K562 (cell line): ENCODE data around the gene MBOAT7. TPM values are rescaled to one million over a fixed set of nuclear protein-coding genes. Genes with fewer than 3 reads are reported as not detected.

Source experiments
- ATAC-seq: fragments of 200-7000 bp; cut with Tn5 transposase; 3 replicates; pipeline ENCODE4 v1.9.1; 2020; ENCODE audit warnings: moderate library complexity
- BruUV-seq: library from RNA; stranded (reverse); fragments of 400-500 nt; replicated peaks from 2 replicates; lab custom pipeline; 2021; lab: Mats Ljungman, UMichigan
- CTCF ChIA-PET: fragments of 300-600 bp; formaldehyde crosslinking; extraction: SDS; loops from one replicate; lab custom pipeline; 2021; ENCODE audit warnings: low intra/inter-chr PET ratio; lab: Yijun Ruan, JAX
- POLR2A ChIA-PET: fragments of 300-600, 350-650 bp; sonication (Branson Sonifier 250); formaldehyde crosslinking; extraction: SDS; loops from one replicate; lab custom pipeline; 2021; ENCODE audit warnings: antibody characterized with exemption, inconsistent platforms; lab: Yijun Ruan, JAX
- DNase-seq, 4 experiments: peaks; one replicate each; pipeline versions ENCODE4 v3.0.0 to v3.0.0-alpha.2; 2011 to 2018; ENCODE audit warnings: low spot score in 3 of 4, mixed read lengths in 3 of 4; ENCODE audit errors: extremely low read depth in 1 of 4
- FAIRE-seq: peaks from 2 replicates; lab custom pipeline; 2011; peaks lifted over from hg19 to GRCh38; lab: Jason Lieb, UNC
- H2AFZ ChIP-seq: 2 replicates; pipeline ENCODE4 v1.6.0; 2011; ENCODE audit warnings: low read depth, low read length, control low read depth, inconsistent platforms
- H3K27ac ChIP-seq: fragments of 200-600 bp; 3 replicates; pipeline ENCODE4 v1.8.0; 2011; ENCODE audit warnings: low read depth, mild to moderate bottlenecking, control low read depth, inconsistent platforms, low read length, moderate library complexity, mixed read lengths; ENCODE audit errors: extremely low read depth
- H3K27me3 ChIP-seq, 2 experiments: fragments of 300-600 bp in 1 of 2; 2 replicates in 1 of 2; 3 replicates in 1 of 2; pipeline versions ENCODE4 v1.6.0 to v1.8.0; 2011; ENCODE audit warnings: inconsistent platforms in 2 of 2, low read length in 2 of 2, mild to moderate bottlenecking in 1 of 2, mixed read lengths in 1 of 2, moderate library complexity in 1 of 2; ENCODE audit not compliant: control insufficient read depth in 2 of 2, insufficient read depth in 2 of 2
- H3K36me3 ChIP-seq: fragments of 300-600 bp; 3 replicates; pipeline ENCODE4 v1.8.0; 2011; ENCODE audit warnings: mild to moderate bottlenecking, low read length, inconsistent platforms; ENCODE audit not compliant: control insufficient read depth, insufficient read depth
- H3K4me1 ChIP-seq, 2 experiments: fragments of 200-600 bp in 1 of 2; replicated peaks in 1 of 2; 2 replicates in 1 of 2; 3 replicates in 1 of 2; pipeline versions ENCODE4 v1.5.1 to v1.8.0; 2011; ENCODE audit warnings: inconsistent platforms in 2 of 2, low read length in 2 of 2, mild to moderate bottlenecking in 1 of 2, mixed read lengths in 1 of 2, moderate library complexity in 1 of 2; ENCODE audit not compliant: control insufficient read depth in 2 of 2, insufficient read depth in 2 of 2
- H3K4me2 ChIP-seq: 2 replicates; pipeline ENCODE4 v1.6.1; 2011; ENCODE audit warnings: low read length, control low read depth, inconsistent platforms, mixed read lengths; ENCODE audit not compliant: insufficient read depth
- H3K4me3 ChIP-seq: fragments of 200-600 bp; sonication (generic), shearing (Covaris generic); 2 replicates; pipeline ENCODE4 v1.5.1; 2016; ENCODE audit warnings: control low read depth, inconsistent platforms
- H3K79me2 ChIP-seq: fragments of 200-600 bp; 3 replicates; pipeline ENCODE4 v1.8.0; 2011; ENCODE audit warnings: low read length, inconsistent platforms; ENCODE audit not compliant: control insufficient read depth, insufficient read depth
- H3K9ac ChIP-seq, 2 experiments: 2 replicates each; pipeline versions ENCODE4 v1.6.0 to v1.6.1; 2011; ENCODE audit warnings: low read depth in 2 of 2, low read length in 2 of 2, control low read depth in 1 of 2, inconsistent platforms in 1 of 2, mild to moderate bottlenecking in 1 of 2, mixed read lengths in 1 of 2; ENCODE audit not compliant: insufficient read depth in 1 of 2
- H3K9me1 ChIP-seq: one replicate; pipeline ENCODE4 v1.6.0; 2011; ENCODE audit warnings: inconsistent platforms, mild to moderate bottlenecking, low read length, moderate library complexity; ENCODE audit not compliant: control insufficient read depth, insufficient read depth
- H3K9me3 ChIP-seq: replicated peaks from 2 replicates; pipeline ENCODE4 v1.5.1; 2011; ENCODE audit warnings: low read depth, low read length, inconsistent platforms; ENCODE audit not compliant: control insufficient read depth, insufficient read depth
- H4K20me1 ChIP-seq: replicated peaks from 2 replicates; pipeline ENCODE4 v1.6.1; 2011; ENCODE audit warnings: low read length, inconsistent platforms, mixed read lengths; ENCODE audit not compliant: control insufficient read depth, insufficient read depth
- CBX3 ChIP-seq, 2 experiments: IDR thresholded peaks; 1 replicate in 1 of 2; 2 replicates in 1 of 2; pipeline ENCODE4 v1.6.1; 2012; ENCODE audit warnings: inconsistent platforms in 2 of 2, low read length in 2 of 2, borderline replicate concordance in 1 of 2, control low read depth in 1 of 2
- CHCHD3 ChIP-seq: fragments of 250-450 bp; sonication (Bioruptor Pico); IDR thresholded peaks from 2 replicates; pipeline ENCODE4 v2.1.2; 2022; ENCODE audit warnings: mild to moderate bottlenecking
- HMGXB4 ChIP-seq: sonication (generic); formaldehyde crosslinking; IDR thresholded peaks from 2 replicates; pipeline ENCODE4 v1.8.1; 2023; ENCODE audit warnings: mild to moderate bottlenecking, missing genetic modification reagents
- MEF2A ChIP-seq: IDR thresholded peaks from 2 replicates; pipeline ENCODE4 v1.6.1; 2011; ENCODE audit warnings: low read depth, mild to moderate bottlenecking, low read length, moderate library complexity; ENCODE audit not compliant: control insufficient read depth
- MEF2D ChIP-seq: conservative IDR thresholded peaks from 2 replicates; pipeline ENCODE4 v1.6.1; 2016; ENCODE audit warnings: low read depth, missing genetic modification characterization, missing compliant biosample characterization
- MYNN ChIP-seq, 2 experiments: sonication (generic); formaldehyde crosslinking in 1 of 2; IDR thresholded peaks; 2 replicates each; pipeline versions ENCODE4 v1.5.0 to v1.6.1; 2016 to 2020; ENCODE audit warnings: antibody characterized with exemption in 1 of 2, missing genetic modification reagents in 1 of 2
- POLR2AphosphoS2 ChIP-seq: IDR thresholded peaks from 2 replicates; pipeline ENCODE4 v1.6.1; 2012; ENCODE audit warnings: low read length, improper control_type of control experiment
- POLR2G ChIP-seq: fragments of 200-400 bp; formaldehyde crosslinking; IDR thresholded peaks from 2 replicates; pipeline ENCODE4 v1.6.1; 2017; ENCODE audit warnings: low read depth, mild to moderate bottlenecking, antibody characterized with exemption, low read length, moderate library complexity
- RBFOX2 ChIP-seq: fragments of 200-400 bp; formaldehyde crosslinking; IDR thresholded peaks from 2 replicates; pipeline ENCODE4 v1.6.1; 2017; ENCODE audit warnings: low read depth, mild to moderate bottlenecking, low read length, moderate library complexity
- RBM15 ChIP-seq: fragments of 200-400 bp; formaldehyde crosslinking; IDR thresholded peaks from 2 replicates; pipeline ENCODE4 v1.6.1; 2018; ENCODE audit warnings: mild to moderate bottlenecking, low read length, moderate library complexity; ENCODE audit not compliant: insufficient read depth
- SRSF9 ChIP-seq: fragments of 200-400 bp; formaldehyde crosslinking; IDR thresholded peaks from 2 replicates; pipeline ENCODE4 v1.6.1; 2017; ENCODE audit warnings: low read depth, low read length, borderline replicate concordance
- TFAP4 ChIP-seq: sonication (generic); formaldehyde crosslinking; IDR thresholded peaks from 2 replicates; pipeline ENCODE4 v1.8.0; 2022; ENCODE audit warnings: missing genetic modification reagents, mild to moderate bottlenecking, moderate library complexity, borderline replicate concordance
- ZEB2 ChIP-seq: fragments of 450-650 bp; IDR thresholded peaks from 2 replicates; pipeline ENCODE4 v1.6.1; 2016
- ZNF780A ChIP-seq: fragments of 250-450 bp; sonication (Bioruptor Pico); IDR thresholded peaks from 2 replicates; pipeline ENCODE4 v1.5.0; 2021; ENCODE audit warnings: mild to moderate bottlenecking
- WGBS: fragments of 100-300 bp; shearing (Covaris generic); methylation state at CpG from one replicate; pipeline ENCODE4 v1.1.6; 2016; ENCODE audit warnings: low coverage, mixed read lengths; ENCODE audit not compliant: insufficient coverage; ENCODE audit errors: missing lambda C conversion rate; 5-methylcytosine and 5-hydroxymethylcytosine counted together
- in situ Hi-C: fragments of 300-500 bp; cut with MboI; formaldehyde crosslinking; loops from 4 replicates; pipeline ENCODE4 v1.15.0; 2018; ENCODE audit warnings: inconsistent platforms, mixed read lengths
- intact Hi-C: fragments of 100-400 bp; cut with micrococcal nuclease; formaldehyde crosslinking; loops from 2 replicates; pipeline ENCODE4 v1.14.2; 2022
- polyA plus RNA-seq, 8 experiments: library from polyadenylated mRNA; depleted of rRNA in 4 of 8; stranded (reverse) in 5 of 8; unstranded in 3 of 8; fragments of >200 nt; fragmentation: Nextera tagmentation in 2 of 8; fragmentation: Illumina TruSeq in 1 of 8; extraction: Ambion mirVana in 2 of 8; extraction: Trizol in 1 of 8; gene quantifications; 2 replicates each; pipeline versions ENCODE4 v1.2.1 to v1.2.3, GENCODE V29; 2011 to 2014; ENCODE audit warnings: inconsistent platforms in 1 of 8, missing spikeins in 1 of 8
- total RNA-seq, 7 experiments: library from RNA; depleted of rRNA in 6 of 7; stranded (reverse); fragments of >200 nt in 6 of 7; fragmentation: Illumina TruSeq in 2 of 7; extraction: Trizol in 2 of 7; gene quantifications; 2 replicates each; pipeline versions ENCODE4 v1.2.1 to v1.2.3, GENCODE V29; 2011 to 2021; ENCODE audit warnings: low replicate concordance in 1 of 7

MBOAT7 gene
- total and polyA plus RNA-seq, 9 of the 15 experiments (the other 6 are each of a cell fraction or from before 2014, with no cell fraction given) = 1.4 to 153 (median 56.1) TPM

DNA sequence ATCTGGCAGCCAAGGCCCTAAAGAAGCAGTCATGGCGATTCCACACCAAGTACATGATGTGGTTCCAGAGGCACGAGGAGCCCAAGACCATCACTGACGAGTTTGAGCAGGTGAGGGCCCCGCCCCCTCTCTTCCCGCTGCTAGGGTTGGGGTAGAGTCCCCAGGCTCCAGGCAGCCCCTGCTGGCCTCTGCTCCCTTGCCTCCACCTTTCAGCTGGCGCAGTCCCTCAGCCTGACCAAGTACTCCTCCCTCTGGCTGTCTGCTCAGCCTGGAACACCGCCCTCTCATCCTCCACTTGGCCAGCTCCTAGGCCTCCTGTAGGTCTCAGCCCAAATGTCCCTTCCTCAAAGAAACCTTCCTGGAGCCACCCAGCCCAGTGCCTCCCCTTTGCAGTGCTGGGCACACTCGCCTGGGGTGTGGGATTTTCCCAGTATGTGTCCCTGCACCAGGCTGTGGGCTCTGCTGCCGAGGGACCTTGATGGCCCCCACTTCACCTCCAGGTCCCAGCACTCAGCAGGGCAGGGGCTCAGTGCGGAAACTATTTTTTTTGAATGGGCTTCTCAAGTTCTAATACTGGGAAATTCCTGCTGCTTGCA, 35.6 kb downstream of the MBOAT7 start:
- H3K27me3 ChIP-seq = no peaks in the 10 kb centered on the region
- no peak for FAIRE-seq
- intact Hi-C loops (no loop called here), in situ Hi-C loops (no loop called here)
- H3K9me1 ChIP-seq = no peaks in the 10 kb centered on the region
- H3K79me2 ChIP-seq = peaks cover 9% of the 10 kb centered on the region; the same call in 2 of the 3 replicates
- POLR2A ChIA-PET = interaction anchor here (0.5 to 1.1 kb wide), 3 partner anchors 17 to 85 kb away, joined by 3 to 4 read pairs (median 3); partner anchors contain the start of genes PRPF31 and TFPT
- H3K9ac ChIP-seq = peak overlapping the region in 1 of 2 experiments; percentile 31; a peak in 1 of 4 replicates
- H4K20me1 ChIP-seq = no peaks in the 10 kb centered on the region; the same call in 1 of the 2 replicates
- no peak for DNase-seq
- CTCF ChIA-PET = interaction anchor here (0.6 kb wide), 1 partner anchor 24 kb away, joined by 3 read pairs; no protein-coding TSS in a partner anchor
- H3K27ac ChIP-seq = no peak overlapping the region
- peak; percentile 11; the same call in 1 of the 3 replicates for ATAC-seq
- peaks cover 7 to 8% of the 10 kb centered on the region in 2 experiments; a peak in 4 of 5 replicates for H3K4me1 ChIP-seq
- BruUV-seq = no TSS peak
- H3K4me2 ChIP-seq = no peak overlapping the region
- no peak overlapping the region for H2AFZ ChIP-seq
- TF ChIP-seq MEF2D (no peak), RBFOX2 (peak; percentile 51; the same call in 1 of the 2 replicates), TFAP4 (no peak), HMGXB4 (no peak), ZEB2 (no peak), POLR2AphosphoS2 (peak; percentile 47; the same call in 1 of the 2 replicates), MYNN (IDR thresholded peaks at IDR 0.05) (peak; percentile 10; the same call in 1 of the 2 replicates), MYNN (CRISPR knock-in tag; IDR thresholded peaks at IDR 0.05) (no peak), POLR2G (peak; percentile 60), SRSF9 (no peak), MEF2A (no peak), ZNF780A (no peak), CBX3 (IDR thresholded peaks at IDR 0.05; ENCODE audit: borderline replicate concordance in 1 of 2, low read length in 2 of 2) (no peak), RBM15 (no peak), CHCHD3 (CRISPR knock-in tag) (no peak)
- no peak overlapping the region for H3K4me3 ChIP-seq
- WGBS = 93% methylated on average over 9 of the region's 10 CpGs
- H3K9me3 ChIP-seq = no peaks in the 10 kb centered on the region
- H3K36me3 ChIP-seq = peaks cover 91% of the 10 kb centered on the region
